Renal cortical epithelial cell (primary cell): ENCODE data around the gene ARHGAP6. TPM values are rescaled to one million over a fixed set of nuclear protein-coding genes. Genes with fewer than 3 reads are reported as not detected.

Experiments
- DNase-seq: peaks from one replicate; pipeline ENCODE4 v3.0.0-alpha.2; 2011; ENCODE audit warnings: low read depth
- total RNA-seq: library from RNA; depleted of rRNA; stranded (reverse); fragments of >200 nt; gene quantifications from 2 replicates; pipeline ENCODE4 v1.2.3, GENCODE V29; 2014

Gene ARHGAP6
- 3.1 and 9.4 TPM in 2 replicates for total RNA-seq

GRCh38 chrX:11665168-11666111 lies at the start of gene ARHGAP6:
TSS of gene ARHGAP6 (minus strand) at chrX:11665920. CDS start at chrX:11664828, 1,092 bp downstream.
- DNase-seq, result no peak

- no peak for DNase-seq
Measured at GRCh38 chrX:11704725-11705495, 39.2 kb upstream of the ARHGAP6 start.

- DNase-seq, result no peak
Measured at GRCh38 chrX:11703855-11704254, 38.1 kb upstream of the ARHGAP6 start.

GRCh38 chrX:11702965-11703631 lies 37.4 kb upstream of the ARHGAP6 start:
- DNase-seq, result no peak

GRCh38 chrX:11702420-11702819 lies 36.7 kb upstream of the ARHGAP6 start:
- no peak for DNase-seq

GRCh38 chrX:11698702-11699101 lies 33.0 kb upstream of the ARHGAP6 start:
- DNase-seq, result no peak

GRCh38 chrX:11688201-11688600 lies 22.5 kb upstream of the ARHGAP6 start:
- DNase-seq, result no peak

- no peak for DNase-seq
Measured at GRCh38 chrX:11687157-11687556, 21.4 kb upstream of the ARHGAP6 start.

- no peak for DNase-seq
Measured at GRCh38 chrX:11683057-11683456, 17.3 kb upstream of the ARHGAP6 start.

- DNase-seq, result no peak
Measured at GRCh38 chrX:11678158-11678557, 12.4 kb upstream of the ARHGAP6 start.

- DNase-seq, result peak; percentile 58
Measured at GRCh38 chrX:11672213-11672612, 6.5 kb upstream of the ARHGAP6 start.

- no peak for DNase-seq
Measured at GRCh38 chrX:11670316-11670715, 4.6 kb upstream of the ARHGAP6 start.

GRCh38 chrX:11666952-11667685 lies 1.4 kb upstream of the ARHGAP6 start:
- peak; percentile 91 for DNase-seq

- DNase-seq, result no peak
Measured at GRCh38 chrX:11666164-11666563, 444 bp upstream of the ARHGAP6 start.

- no peak for DNase-seq
Measured at GRCh38 chrX:11664211-11665167, 1.2 kb downstream of the ARHGAP6 start.

- DNase-seq, result no peak
Measured at GRCh38 chrX:11663875-11664210, 1.9 kb downstream of the ARHGAP6 start.

GRCh38 chrX:11655282-11656015 lies 10.3 kb downstream of the ARHGAP6 start:
- DNase-seq, result no peak

GRCh38 chrX:11648705-11649519 lies 16.8 kb downstream of the ARHGAP6 start:
- peak; percentile 43 for DNase-seq

- no peak for DNase-seq
Measured at GRCh38 chrX:11647138-11647537, 18.6 kb downstream of the ARHGAP6 start.
